Nucleus accumbens (tissue), 56 donors: ENCODE measurements around the gene ZFYVE19.
"Not testable (repeated sequence)": the region's sequence is repeated elsewhere in the genome, so short reads cannot be mapped to it uniquely, and the experiment has no call there.

Source experiments
- DNase-seq, 56 donors: peaks; one replicate each; lab custom pipeline; 2025; lab: John Stamatoyannopoulos, UW

The ZFYVE19 gene

GRCh38 chr15:40844696-40845030 is 37.8 kb downstream of the ZFYVE19 start:
- DNase-seq = no peak

DNA sequence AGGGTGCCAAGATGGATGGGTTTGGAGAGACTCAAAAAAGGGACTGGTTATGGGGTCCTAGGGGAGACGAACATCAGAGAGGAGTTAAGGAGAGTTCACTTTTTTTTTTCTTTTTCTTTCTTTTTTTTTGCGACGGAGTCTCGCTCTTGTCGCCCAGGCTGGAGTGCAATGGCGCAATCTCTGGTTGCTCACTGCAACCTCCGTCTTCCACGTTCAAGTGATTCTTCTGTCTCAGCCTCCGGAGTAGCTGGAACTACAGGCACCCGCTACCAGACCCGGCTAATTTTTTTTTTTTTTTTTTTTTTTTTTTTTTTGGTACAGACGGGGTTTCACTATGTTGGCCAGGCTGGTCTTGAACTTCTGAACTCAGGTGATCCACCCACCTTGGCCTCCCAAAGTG is 38.1 kb downstream of the ZFYVE19 start:
- DNase-seq = no peak

DNA sequence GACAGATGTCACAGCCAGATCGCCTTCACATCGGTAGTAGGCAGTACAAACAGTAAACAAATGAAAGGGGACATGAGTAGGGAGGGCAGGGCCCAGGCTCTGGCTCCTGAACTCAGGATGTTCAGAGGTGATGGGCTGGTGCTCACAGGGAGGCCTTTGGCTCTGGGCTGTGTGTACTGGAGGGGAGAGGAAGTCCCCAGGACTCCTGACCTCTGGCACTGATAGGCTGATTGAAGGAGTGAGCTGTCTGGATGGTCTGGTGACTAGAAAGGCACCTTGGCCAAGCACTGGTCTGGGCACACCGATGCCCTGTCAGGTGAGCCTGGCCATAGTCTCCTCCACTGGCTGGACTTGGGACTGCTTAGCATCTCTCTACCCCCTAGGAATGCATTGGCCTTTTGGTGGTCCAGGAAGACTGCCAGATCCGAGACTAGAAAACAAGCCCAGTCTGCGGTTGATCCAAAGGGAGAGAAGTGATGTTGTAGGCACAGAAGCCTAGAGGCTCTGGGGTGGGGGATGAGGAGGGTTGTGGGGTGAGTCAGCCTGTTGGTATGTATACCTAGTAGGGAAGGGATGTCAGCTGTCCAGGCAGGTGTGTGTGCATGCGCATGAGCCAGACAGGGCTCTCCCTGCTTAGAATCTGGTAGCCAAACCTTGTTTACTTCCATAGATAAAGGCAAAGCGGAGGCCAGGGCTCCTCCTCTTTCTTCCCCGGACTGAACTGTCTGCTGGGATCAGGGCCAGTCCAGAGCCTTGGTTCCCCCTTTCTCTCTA is 38.8 kb downstream of the ZFYVE19 start:
- no peak for DNase-seq

DNA sequence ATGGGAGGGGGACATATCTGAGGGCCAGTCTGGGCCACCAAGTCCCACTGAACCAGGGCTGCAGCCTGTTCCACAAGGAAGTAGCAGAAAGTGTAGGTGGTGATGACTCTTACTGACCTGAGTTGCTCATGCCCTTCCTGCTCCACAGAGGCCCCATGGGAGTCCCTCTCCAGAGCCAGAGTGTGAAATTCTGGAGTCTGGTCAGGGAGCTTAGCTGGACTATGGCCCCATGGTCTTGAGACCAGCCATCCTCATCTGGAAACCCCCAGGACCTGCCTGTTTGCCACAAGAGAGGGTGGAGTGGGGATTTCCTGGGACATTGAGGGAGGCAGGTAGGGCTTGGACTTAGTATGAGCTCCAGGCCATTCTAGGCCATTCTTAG is 39.9 kb downstream of the ZFYVE19 start:
- no peak for DNase-seq

- peak in 12 of 56 donors; percentile 2 to 46 (median 20) for DNase-seq
Observed at GRCh38 chr15:40847223-40847961, 40.5 kb downstream of the ZFYVE19 start.

GRCh38 chr15:40850576-40851112 is 43.8 kb downstream of the ZFYVE19 start:
- DNase-seq = no peak

- no peak for DNase-seq
Observed at GRCh38 chr15:40852529-40852928, 45.6 kb downstream of the ZFYVE19 start.

DNA sequence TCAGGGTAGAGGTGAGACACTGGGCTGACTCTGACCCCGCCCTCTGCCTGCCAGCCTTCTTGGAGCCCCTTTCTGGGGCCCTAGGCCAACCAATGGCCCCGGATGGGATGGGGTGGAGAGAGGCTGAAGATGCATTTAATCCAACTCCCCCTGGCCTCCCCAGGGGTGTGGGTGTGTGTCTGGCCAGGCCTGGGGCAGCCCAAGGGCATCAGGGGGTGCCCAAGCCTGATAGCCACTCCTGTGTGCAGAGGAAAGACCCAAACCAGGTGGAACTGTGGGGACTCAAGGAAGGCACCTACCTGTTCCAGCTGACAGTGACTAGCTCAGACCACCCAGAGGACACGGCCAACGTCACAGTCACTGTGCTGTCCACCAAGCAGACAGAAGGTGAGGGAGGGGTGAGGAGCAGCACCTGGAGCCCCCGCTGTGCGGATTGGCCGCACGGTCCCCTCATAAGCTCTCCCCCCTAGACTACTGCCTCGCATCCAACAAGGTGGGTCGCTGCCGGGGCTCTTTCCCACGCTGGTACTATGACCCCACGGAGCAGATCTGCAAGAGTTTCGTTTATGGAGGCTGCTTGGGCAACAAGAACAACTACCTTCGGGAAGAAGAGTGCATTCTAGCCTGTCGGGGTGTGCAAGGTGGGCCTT is 46.5 kb downstream of the ZFYVE19 start:
- DNase-seq = no peak

- DNase-seq = no peak
Observed at GRCh38 chr15:40854161-40854560, 47.3 kb downstream of the ZFYVE19 start.

GRCh38 chr15:40855706-40856234 is 48.9 kb downstream of the ZFYVE19 start:
- DNase-seq = no peak

- DNase-seq = no peak
Observed at GRCh38 chr15:40856746-40857145, 49.9 kb downstream of the ZFYVE19 start.

DNA sequence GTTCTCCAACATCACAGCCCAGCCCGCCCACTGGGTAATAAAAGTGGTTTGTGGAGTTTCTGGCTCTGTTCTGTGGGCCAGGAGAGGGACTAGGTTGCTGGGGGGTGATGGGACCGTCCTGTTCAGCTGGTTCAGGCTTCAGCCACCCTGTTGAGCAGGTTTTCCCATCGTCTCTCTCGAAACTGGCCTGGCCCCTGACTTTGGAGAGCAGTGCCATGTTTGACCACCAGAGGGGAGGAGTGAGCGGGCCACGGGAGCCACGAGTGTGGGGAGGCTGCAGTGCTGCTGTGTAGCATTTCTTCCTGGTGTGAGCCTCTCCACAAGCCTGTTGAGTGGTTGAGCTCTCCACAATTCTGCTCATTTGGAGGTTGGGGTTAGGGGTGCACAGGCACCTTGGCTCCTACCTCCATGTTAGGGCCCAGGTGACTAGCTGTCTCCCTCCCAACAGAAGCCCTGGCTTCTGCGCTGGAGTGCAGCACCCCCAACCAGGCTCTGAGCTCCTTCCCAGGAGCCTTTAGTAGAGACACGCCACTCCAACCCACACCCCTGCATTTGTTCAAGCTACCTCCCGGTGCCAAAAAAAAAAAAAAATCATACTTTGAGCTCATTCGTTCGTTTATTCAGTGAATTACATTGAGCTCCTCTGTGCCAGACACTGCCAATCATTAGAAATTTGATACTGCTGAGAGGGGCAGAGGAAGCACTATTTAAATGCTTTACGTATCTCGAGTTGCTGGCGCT is 50.9 kb downstream of the ZFYVE19 start:
- peak in 45 of 56 donors; percentile 6 to 77 (median 42) for DNase-seq

- DNase-seq = no peak
Observed at GRCh38 chr15:40858706-40859105, 51.8 kb downstream of the ZFYVE19 start.

DNA sequence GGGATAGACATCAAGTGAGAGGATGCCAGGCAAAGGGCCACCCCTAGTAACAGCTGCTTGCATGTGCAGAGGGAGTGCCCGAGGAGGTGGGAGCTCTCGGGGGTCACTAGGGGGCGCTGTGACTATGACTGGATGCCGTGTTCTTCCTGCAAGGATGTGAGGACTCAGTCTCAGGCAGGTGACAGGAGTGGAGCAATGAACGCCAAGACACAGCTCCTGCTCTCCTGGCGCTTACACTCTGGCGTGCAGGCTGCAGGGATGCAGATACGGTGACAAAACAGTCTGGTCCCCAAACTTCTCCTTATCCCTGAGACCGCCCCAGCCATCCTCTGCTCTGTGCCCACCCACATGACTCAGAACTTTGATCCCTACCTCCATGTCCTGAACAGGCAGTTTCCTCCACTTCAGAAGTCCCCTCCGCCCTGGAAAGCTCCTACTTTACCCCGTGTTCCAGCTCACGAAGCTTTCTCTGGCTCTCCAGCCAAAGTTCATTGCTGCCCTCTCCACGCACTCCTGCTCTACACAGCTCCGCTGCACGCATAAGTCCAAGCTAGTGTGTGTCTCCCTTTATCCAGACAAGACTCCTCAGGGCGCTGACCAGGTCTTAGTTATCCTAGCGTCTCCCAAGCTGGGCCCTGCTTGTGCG is 52.4 kb downstream of the ZFYVE19 start:
- peak in 38 of 56 donors; percentile 4 to 70 (median 26) for DNase-seq

DNA sequence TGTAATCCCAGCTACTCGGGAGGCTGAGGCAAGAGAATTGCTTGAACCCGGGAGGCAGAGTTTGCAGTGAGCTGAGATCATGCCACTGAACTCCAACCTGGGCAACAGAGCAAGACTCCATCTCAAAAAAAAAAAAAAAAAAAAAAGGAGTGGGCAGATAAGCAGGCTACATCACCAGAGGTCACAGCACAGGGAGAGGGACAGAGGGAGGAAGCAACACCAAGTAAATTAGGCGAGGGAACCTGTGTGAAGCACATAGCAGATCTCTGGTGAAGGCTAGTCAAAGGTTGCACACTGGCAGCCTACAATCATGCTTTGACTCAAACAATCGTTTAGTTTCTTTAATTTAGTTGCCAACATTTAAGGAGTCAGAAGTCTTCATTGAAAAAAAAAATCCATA is 54.3 kb downstream of the ZFYVE19 start:
- not testable (repeated sequence) for DNase-seq

DNA sequence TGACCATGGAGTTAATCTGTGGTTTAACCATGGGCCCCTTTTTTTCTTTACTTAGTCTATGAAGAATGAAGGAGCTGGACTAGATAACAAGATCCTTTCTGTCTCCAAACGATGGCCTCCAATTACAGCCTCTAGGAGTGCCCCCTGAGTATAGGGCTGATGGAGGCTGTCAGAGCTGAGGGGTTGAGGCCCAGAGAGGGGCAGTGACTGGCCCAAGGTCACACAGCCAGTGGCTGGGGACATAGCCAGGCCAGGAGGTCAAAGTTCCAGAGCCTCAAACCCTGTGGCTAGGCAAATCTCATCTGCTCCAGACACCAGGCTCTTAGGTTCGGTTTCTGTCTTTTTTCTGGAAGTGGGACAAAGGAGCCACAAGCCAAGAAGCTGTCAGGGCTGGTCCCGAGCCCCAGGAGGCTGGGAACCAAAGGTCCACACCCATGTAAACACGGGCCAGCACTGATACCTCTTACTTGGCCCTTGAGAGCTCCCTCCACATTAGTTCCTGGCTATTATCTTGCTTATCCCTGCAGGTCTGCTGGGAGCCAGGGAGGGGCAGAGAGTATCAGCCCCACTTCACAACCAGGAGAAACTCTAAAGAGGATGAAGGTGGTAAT is 56.9 kb downstream of the ZFYVE19 start:
- no peak for DNase-seq
